Trophoblast cell (in vitro differentiated cells and primary cell): Measurements from ENCODE around the gene FRY.

ENCODE experiments used
- DNase-seq, 2 donors: peaks; one replicate each; pipeline ENCODE4 v3.0.0-alpha.2; 2016
- H2AFZ ChIP-seq: 2 replicates; pipeline ENCODE4 v1.6.1; 2013; ENCODE audit warnings: low read length, moderate library complexity, mild to moderate bottlenecking; ENCODE audit not compliant: insufficient read depth, poor library complexity
- H2AK5ac ChIP-seq: 2 replicates; pipeline ENCODE4 v1.6.1; 2013; ENCODE audit warnings: mild to moderate bottlenecking, low read length
- H2BK120ac ChIP-seq: 2 replicates; pipeline ENCODE4 v1.6.1; 2013; ENCODE audit warnings: low read length, mild to moderate bottlenecking, moderate library complexity; ENCODE audit not compliant: insufficient read depth, poor library complexity
- H2BK12ac ChIP-seq: 2 replicates; pipeline ENCODE4 v1.6.1; 2013; ENCODE audit warnings: mild to moderate bottlenecking, low read length, moderate library complexity
- H2BK5ac ChIP-seq: 2 replicates; pipeline ENCODE4 v1.6.1; 2013; ENCODE audit warnings: low read length, low read depth, moderate library complexity, mild to moderate bottlenecking; ENCODE audit not compliant: poor library complexity
- H3K14ac ChIP-seq: 2 replicates; pipeline ENCODE4 v1.6.1; 2013; ENCODE audit warnings: mild to moderate bottlenecking, low read length
- H3K18ac ChIP-seq: 2 replicates; pipeline ENCODE4 v1.6.1; 2013; ENCODE audit warnings: mild to moderate bottlenecking, low read length
- H3K23ac ChIP-seq: 2 replicates; pipeline ENCODE4 v1.6.1; 2013; ENCODE audit warnings: low read length
- H3K27ac ChIP-seq: 2 replicates; pipeline ENCODE4 v1.5.1; 2013; ENCODE audit warnings: low read depth, mild to moderate bottlenecking, inconsistent platforms, low read length, moderate library complexity
- H3K27me3 ChIP-seq: 2 replicates; pipeline ENCODE4 v1.6.1; 2013; ENCODE audit warnings: inconsistent platforms, mild to moderate bottlenecking, low read length, moderate library complexity; ENCODE audit not compliant: insufficient read depth
- H3K36me3 ChIP-seq, 2 experiments: 1 replicate in 1 of 2; 2 replicates in 1 of 2; pipeline ENCODE4 v1.6.1; 2013; ENCODE audit warnings: low read length in 2 of 2, mild to moderate bottlenecking in 2 of 2, moderate library complexity in 1 of 2; ENCODE audit not compliant: insufficient read depth in 2 of 2, control insufficient read depth in 1 of 2
- H3K4ac ChIP-seq: 2 replicates; pipeline ENCODE4 v1.6.1; 2013; ENCODE audit warnings: low read depth, mild to moderate bottlenecking, low read length, moderate library complexity
- H3K4me1 ChIP-seq, 2 experiments: 1 replicate in 1 of 2; 2 replicates in 1 of 2; pipeline ENCODE4 v1.6.1; 2013; ENCODE audit warnings: low read length in 2 of 2, mild to moderate bottlenecking in 2 of 2, moderate library complexity in 1 of 2; ENCODE audit not compliant: insufficient read depth in 2 of 2, control insufficient read depth in 1 of 2
- H3K4me2 ChIP-seq: 2 replicates; pipeline ENCODE4 v1.6.1; 2013; ENCODE audit warnings: inconsistent platforms, mild to moderate bottlenecking, low read length, moderate library complexity
- H3K4me3 ChIP-seq: 2 replicates; pipeline ENCODE4 v1.5.1; 2013; ENCODE audit warnings: mild to moderate bottlenecking, low read depth, low read length, inconsistent platforms
- H3K79me1 ChIP-seq: one replicate; pipeline ENCODE4 v1.6.1; 2013; ENCODE audit warnings: low read length
- H3K79me2 ChIP-seq: 2 replicates; pipeline ENCODE4 v1.6.1; 2013; ENCODE audit warnings: low read length, mild to moderate bottlenecking; ENCODE audit not compliant: control insufficient read depth, insufficient read depth, poor library complexity
- H3K9ac ChIP-seq: 2 replicates; pipeline ENCODE4 v1.6.1; 2013; ENCODE audit warnings: mild to moderate bottlenecking, low read length
- H3K9me3 ChIP-seq: 2 replicates; pipeline ENCODE4 v1.6.1; 2013; ENCODE audit warnings: low read depth, mild to moderate bottlenecking, control low read depth, inconsistent platforms, low read length; ENCODE audit not compliant: insufficient read depth
- H4K12ac ChIP-seq: 2 replicates; pipeline ENCODE4 v1.6.1; 2013; ENCODE audit warnings: low read depth, mild to moderate bottlenecking, low read length, moderate library complexity
- H4K8ac ChIP-seq: 2 replicates; pipeline ENCODE4 v1.6.1; 2013; ENCODE audit warnings: low read depth, mild to moderate bottlenecking, low read length, moderate library complexity
- H4K91ac ChIP-seq: one replicate; pipeline ENCODE4 v1.6.1; 2013; ENCODE audit warnings: low read depth, mild to moderate bottlenecking, low read length, moderate library complexity
- WGBS: extraction: QIAGEN DNeasy Blood & Tissue Kit; methylation state at CpG from one replicate; pipeline ENCODE4 v1.1.7; 2013; ENCODE audit warnings: missing lambda C conversion rate; ENCODE audit not compliant: insufficient read length, insufficient coverage; ENCODE audit errors: extremely low coverage; 5-methylcytosine and 5-hydroxymethylcytosine counted together

The FRY gene

DNA sequence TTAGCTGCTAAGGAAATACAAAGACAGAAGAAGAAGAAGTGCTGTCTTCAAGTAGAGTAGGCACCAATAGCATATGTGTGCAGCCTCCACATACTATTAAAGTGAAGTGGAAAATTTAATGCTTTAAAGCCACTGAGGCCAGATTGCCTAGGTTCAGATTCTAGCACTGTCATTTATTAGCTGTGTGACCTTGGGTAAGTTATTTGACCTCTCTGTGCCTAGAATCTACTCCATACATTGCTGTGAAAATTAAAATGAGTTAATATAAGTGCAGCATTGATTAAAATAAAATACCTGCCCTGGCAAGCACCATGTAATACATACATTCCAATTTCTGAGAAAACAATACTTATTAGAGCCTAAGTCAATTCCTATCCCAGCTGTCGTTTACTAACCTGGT is 110.5 kb downstream of the FRY start:
- H2AFZ ChIP-seq = no peak overlapping the region
- no peak overlapping the region for H3K23ac ChIP-seq
- no peak overlapping the region for H4K91ac ChIP-seq
- no peak overlapping the region for H3K4me2 ChIP-seq
- no peaks in the 10 kb centered on the region for H3K36me3 ChIP-seq
- no peak overlapping the region for H3K18ac ChIP-seq
- H4K8ac ChIP-seq = no peak overlapping the region
- H3K14ac ChIP-seq = no peak overlapping the region
- no peak for DNase-seq
- H2AK5ac ChIP-seq = no peak overlapping the region
- no peaks in the 10 kb centered on the region for H3K4me1 ChIP-seq
- no peak overlapping the region for H3K27ac ChIP-seq
- WGBS = no CpG with 5 or more reads among the region's 1 CpG
- no peak overlapping the region for H3K4ac ChIP-seq
- no peaks in the 10 kb centered on the region for H3K79me1 ChIP-seq
- H3K79me2 ChIP-seq = no peaks in the 10 kb centered on the region
- no peak overlapping the region for H2BK12ac ChIP-seq
- no peaks in the 10 kb centered on the region for H3K9me3 ChIP-seq
- no peak overlapping the region for H4K12ac ChIP-seq
- H2BK120ac ChIP-seq = no peak overlapping the region
- H3K27me3 ChIP-seq = no peaks in the 10 kb centered on the region
- no peak overlapping the region for H3K4me3 ChIP-seq
- H2BK5ac ChIP-seq = no peak overlapping the region
- no peak overlapping the region for H3K9ac ChIP-seq

DNA sequence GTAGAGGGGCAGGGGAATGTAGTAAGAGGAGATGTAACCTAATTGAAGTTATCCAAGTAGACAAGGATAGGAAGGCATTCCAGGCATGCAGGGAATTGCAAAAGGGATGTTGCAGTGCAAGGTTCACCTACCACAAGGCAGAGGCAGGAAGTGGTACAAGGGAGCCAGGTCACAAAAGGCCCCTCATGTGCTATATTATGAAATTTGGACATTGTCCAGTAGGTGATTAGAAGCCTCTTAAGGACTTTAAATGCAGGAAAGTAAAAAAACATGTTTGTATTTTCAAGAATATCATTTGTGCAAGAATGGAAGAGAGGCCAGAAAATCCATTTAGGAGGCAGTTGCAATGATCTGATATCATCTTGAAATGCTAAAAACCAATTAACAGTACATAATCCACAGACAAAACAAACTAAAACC is 111.4 kb downstream of the FRY start:
- H3K4me3 ChIP-seq = no peak overlapping the region
- H4K91ac ChIP-seq = no peak overlapping the region
- no peaks in the 10 kb centered on the region for H3K79me2 ChIP-seq
- no peaks in the 10 kb centered on the region for H3K4me1 ChIP-seq
- H3K4me2 ChIP-seq = no peak overlapping the region
- no peak overlapping the region for H3K9ac ChIP-seq
- no peak overlapping the region for H3K4ac ChIP-seq
- H3K14ac ChIP-seq = no peak overlapping the region
- no peak overlapping the region for H3K18ac ChIP-seq
- no peaks in the 10 kb centered on the region for H3K27me3 ChIP-seq
- no peak overlapping the region for H2AFZ ChIP-seq
- H2BK12ac ChIP-seq = no peak overlapping the region
- H4K8ac ChIP-seq = no peak overlapping the region
- H3K9me3 ChIP-seq = no peaks in the 10 kb centered on the region
- H3K36me3 ChIP-seq = no peaks in the 10 kb centered on the region
- H3K27ac ChIP-seq = no peak overlapping the region
- H3K23ac ChIP-seq = no peak overlapping the region
- no peaks in the 10 kb centered on the region for H3K79me1 ChIP-seq
- peak; percentile 32 to 54 for DNase-seq
- no peak overlapping the region for H2AK5ac ChIP-seq
- H2BK5ac ChIP-seq = no peak overlapping the region
- no peak overlapping the region for H2BK120ac ChIP-seq
- no peak overlapping the region for H4K12ac ChIP-seq

DNA sequence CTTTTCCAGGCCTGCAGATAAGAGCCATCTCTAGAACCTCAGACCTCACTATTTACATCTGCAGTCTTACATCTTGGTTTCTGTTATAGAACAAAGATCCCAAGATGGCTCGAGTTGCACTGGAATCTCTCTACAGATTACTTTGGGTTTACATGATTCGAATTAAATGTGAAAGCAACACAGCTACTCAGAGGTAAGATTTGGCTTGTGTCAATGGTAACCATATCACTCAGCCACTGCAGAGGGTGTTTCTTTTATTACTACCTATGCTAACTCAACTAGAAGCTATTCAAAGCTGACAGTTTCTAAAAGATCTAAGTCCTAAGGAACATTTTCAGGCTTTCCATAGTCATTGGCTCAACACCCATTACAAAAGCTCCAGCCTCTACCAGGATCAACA is 115.6 kb downstream of the FRY start:
- no peaks in the 10 kb centered on the region for H3K27me3 ChIP-seq
- H3K9me3 ChIP-seq = no peaks in the 10 kb centered on the region
- DNase-seq = no peak
- no peak overlapping the region for H3K23ac ChIP-seq
- no peak overlapping the region for H2AK5ac ChIP-seq
- no peak overlapping the region for H3K14ac ChIP-seq
- no peak overlapping the region for H4K8ac ChIP-seq
- H3K4me3 ChIP-seq = no peak overlapping the region
- no peak overlapping the region for H2AFZ ChIP-seq
- no peak overlapping the region for H3K4me2 ChIP-seq
- no CpG with 5 or more reads among the region's 2 CpGs for WGBS
- no peak overlapping the region for H3K27ac ChIP-seq
- no peak overlapping the region for H3K4ac ChIP-seq
- H2BK12ac ChIP-seq = no peak overlapping the region
- no peak overlapping the region for H4K91ac ChIP-seq
- H3K36me3 ChIP-seq = no peaks in the 10 kb centered on the region
- no peaks in the 10 kb centered on the region for H3K79me2 ChIP-seq
- H2BK120ac ChIP-seq = no peak overlapping the region
- H3K9ac ChIP-seq = no peak overlapping the region
- no peak overlapping the region for H3K18ac ChIP-seq
- no peak overlapping the region for H4K12ac ChIP-seq
- H2BK5ac ChIP-seq = no peak overlapping the region
- no peaks in the 10 kb centered on the region for H3K4me1 ChIP-seq
- H3K79me1 ChIP-seq = no peaks in the 10 kb centered on the region

DNA sequence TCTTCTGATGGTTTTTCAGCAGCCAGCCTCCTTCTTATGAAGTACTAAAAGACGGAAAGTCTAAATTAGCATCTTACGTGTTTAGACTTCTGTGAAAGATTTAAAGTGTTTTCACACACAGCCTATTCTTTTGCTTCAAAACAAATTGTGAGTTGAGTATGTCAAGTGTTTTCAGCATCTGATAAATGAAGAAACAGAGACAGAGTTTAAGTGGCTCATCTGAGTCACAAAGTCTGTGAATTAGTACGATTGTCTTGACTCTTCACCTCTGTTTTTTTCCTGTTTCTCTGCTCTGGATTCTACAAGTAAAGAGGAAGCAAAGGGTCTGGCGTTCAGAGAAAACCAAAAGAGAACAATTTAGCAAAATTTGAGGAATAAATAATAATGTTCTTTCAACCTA is 116.4 kb downstream of the FRY start:
- Histone ChIP-seq H3K23ac (no peak overlapping the region), H3K4me2 (no peak overlapping the region), H3K27me3 (no peaks in the 10 kb centered on the region), H2BK5ac (no peak overlapping the region), H2AK5ac (no peak overlapping the region), H3K4ac (no peak overlapping the region), H3K14ac (no peak overlapping the region), H3K18ac (no peak overlapping the region), H2AFZ (no peak overlapping the region), H3K27ac (no peak overlapping the region), H3K36me3 (no peaks in the 10 kb centered on the region), H3K79me2 (no peaks in the 10 kb centered on the region), H3K9ac (no peak overlapping the region), H3K4me1 (no peaks in the 10 kb centered on the region), H4K8ac (no peak overlapping the region), H2BK120ac (no peak overlapping the region), H3K9me3 (no peaks in the 10 kb centered on the region), H4K12ac (no peak overlapping the region), H3K4me3 (no peak overlapping the region), H2BK12ac (no peak overlapping the region), H3K79me1 (no peaks in the 10 kb centered on the region), H4K91ac (no peak overlapping the region)
- DNase-seq = no peak
- no CpG with 5 or more reads among the region's 4 CpGs for WGBS

DNA sequence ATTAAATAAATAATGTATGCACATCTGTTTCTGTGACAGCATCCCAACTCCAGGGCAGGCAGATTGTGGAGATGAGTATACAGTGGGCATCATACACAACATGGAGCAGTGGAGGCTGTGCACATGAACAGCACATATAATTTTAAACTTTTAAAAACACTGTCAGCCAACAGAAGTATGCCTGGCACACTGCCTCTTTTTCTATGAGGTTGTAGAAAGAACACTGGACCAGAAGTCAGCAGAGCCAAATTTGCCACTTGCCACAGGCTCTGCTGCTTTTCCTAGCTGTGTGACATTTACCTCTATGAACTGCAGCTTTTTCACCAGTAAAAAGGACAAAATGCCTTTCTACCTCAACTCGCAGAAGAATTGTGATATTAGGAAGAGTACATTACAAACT is 118.7 kb downstream of the FRY start:
- Histone ChIP-seq H2BK12ac (no peak overlapping the region), H4K8ac (no peak overlapping the region), H4K12ac (no peak overlapping the region), H3K9ac (no peak overlapping the region), H2AK5ac (no peak overlapping the region), H3K4me2 (no peak overlapping the region), H3K27me3 (no peaks in the 10 kb centered on the region), H3K27ac (no peak overlapping the region), H2BK5ac (no peak overlapping the region), H3K14ac (no peak overlapping the region), H3K9me3 (no peaks in the 10 kb centered on the region), H3K4me3 (no peak overlapping the region), H2AFZ (no peak overlapping the region), H3K23ac (no peak overlapping the region), H3K18ac (no peak overlapping the region), H3K36me3 (no peaks in the 10 kb centered on the region), H4K91ac (no peak overlapping the region), H2BK120ac (no peak overlapping the region), H3K79me2 (no peaks in the 10 kb centered on the region), H3K4me1 (no peaks in the 10 kb centered on the region), H3K4ac (no peak overlapping the region), H3K79me1 (no peaks in the 10 kb centered on the region)
- DNase-seq = no peak
- WGBS = no CpG with 5 or more reads among the region's 1 CpG
